ENCODE data around the gene PKD2.

GRCh38 chr4:88001871-88002270, 5.6 kb upstream of the PKD2 start:
- TF ChIP-seq CTCF (IDR thresholded peaks at IDR 0.05 in 4 of 5, conservative IDR thresholded peaks at IDR 0.05 in 1 of 5) (no peak), POLR2A (IDR thresholded peaks at IDR 0.05) (no peak)

All from gastrocnemius medialis (tissue), 4 donors.